Right ventricle myocardium inferior (tissue), 1 donor: ENCODE measurements around the gene FBN3. TPM values are rescaled to one million over a fixed set of nuclear protein-coding genes. Genes with fewer than 3 reads are reported as not detected.
"Not testable (repeated sequence)": the region's sequence is repeated elsewhere in the genome, so short reads cannot be mapped to it uniquely, and the experiment has no call there.

Experiments used
- ATAC-seq: fragments of 200-7000 bp; cut with Tn5 transposase; one replicate; pipeline ENCODE4 v1.9.1; 2020; ENCODE audit warnings: mild to moderate bottlenecking, moderate library complexity
- DNase-seq: peaks from one replicate; pipeline ENCODE4 v3.0.0; 2021; ENCODE audit errors: missing footprints
- intact Hi-C: fragments of 100-400 bp; cut with DNase I; formaldehyde crosslinking; loops from one replicate; pipeline ENCODE4 v1.11.0; 2022
- total RNA-seq: library from RNA; stranded (reverse); fragmentation: NEBNext Ultra II Directional; extraction: Animal tissue kit (Norgen Biotek cat#: 25700); gene quantifications from one replicate; pipeline ENCODE4 v1.2.1, GENCODE V29; 2021
- donor health status: DM: no; HTN: yes; CAD: no; lungs with severe emphysema.

FBN3 gene
- total RNA-seq, 1 donor from 2014 or later = not detected

GRCh38 chr19:8039231-8039630 is 110.2 kb downstream of the FBN3 start:
- ATAC-seq (no peak), DNase-seq (no peak)
- intact Hi-C loops = no loop called here

- DNase-seq = no peak
- intact Hi-C loops = no loop called here
- no peak for ATAC-seq
Observed at GRCh38 chr19:8038815-8039214, 110.6 kb downstream of the FBN3 start.

- no peak for DNase-seq
- no peak for ATAC-seq
- intact Hi-C loops = no loop called here
Observed at GRCh38 chr19:8036434-8037099, 112.8 kb downstream of the FBN3 start.

- DNase-seq (no peak), ATAC-seq (no peak)
- intact Hi-C loops = no loop called here
Observed at GRCh38 chr19:8034178-8034525, 115.2 kb downstream of the FBN3 start.

- ATAC-seq, DNase-seq, intact Hi-C loops: not testable (repeated sequence)
Observed at GRCh38 chr19:8033287-8034177, 115.9 kb downstream of the FBN3 start.

GRCh38 chr19:8030960-8031359 is 118.4 kb downstream of the FBN3 start:
- intact Hi-C loops = no loop called here
- no peak for DNase-seq
- no peak for ATAC-seq

- ATAC-seq (peak; percentile 28), DNase-seq (no peak)
- intact Hi-C loops = no loop called here
Observed at GRCh38 chr19:8028951-8029491, 120.4 kb downstream of the FBN3 start.

- DNase-seq (no peak), ATAC-seq (no peak)
- intact Hi-C loops = no loop called here
Observed at GRCh38 chr19:8025316-8025715, 124.1 kb downstream of the FBN3 start.

GRCh38 chr19:8024256-8024655 is 125.1 kb downstream of the FBN3 start:
- not testable (repeated sequence) for DNase-seq

GRCh38 chr19:8023371-8023770 is 126.0 kb downstream of the FBN3 start:
- ATAC-seq (no peak), DNase-seq (peak; percentile 11)

More at GRCh38 chr19:8024256-8024655, 125.1 kb downstream of the FBN3 start:
- ATAC-seq, intact Hi-C loops: not testable (repeated sequence)

GRCh38 chr19:8022275-8022674 is 127.1 kb downstream of the FBN3 start:
- DNase-seq (no peak), ATAC-seq (no peak)
- intact Hi-C loops = no loop called here

More at GRCh38 chr19:8023371-8023770, 126.0 kb downstream of the FBN3 start:
- intact Hi-C loops = no loop called here

- DNase-seq = no peak
- intact Hi-C loops = no loop called here
- ATAC-seq = no peak
Observed at GRCh38 chr19:8021374-8021773, 128.0 kb downstream of the FBN3 start.

- ATAC-seq (no peak), DNase-seq (no peak)
- intact Hi-C loops = no loop called here
Observed at GRCh38 chr19:8020681-8021080, 128.7 kb downstream of the FBN3 start.

GRCh38 chr19:8017808-8018207 is 131.6 kb downstream of the FBN3 start:
- DNase-seq (peak; percentile 74), ATAC-seq (no peak)
- intact Hi-C loops = no loop called here

Other genes with a start within 250 kb of the FBN3 start
- gene MAP2K7, start 245.7 kb downstream of the FBN3 start, total RNA-seq = 28.0 TPM
- gene TGFBR3L, start 234.8 kb downstream of the FBN3 start, total RNA-seq = 7.2 TPM
- gene SNAPC2, start 229.3 kb downstream of the FBN3 start, total RNA-seq = 10.3 TPM
- gene CTXN1, start 223.5 kb downstream of the FBN3 start, total RNA-seq = 0.19 TPM
- 111 TPM for gene TIMM44, start 205.9 kb downstream of the FBN3 start, total RNA-seq
- gene ELAVL1, start 144.0 kb downstream of the FBN3 start, total RNA-seq = 55.1 TPM
- gene CCL25, start 96.8 kb downstream of the FBN3 start, total RNA-seq = not detected
- 21.4 TPM for gene CERS4, start 59.8 kb upstream of the FBN3 start, total RNA-seq
- 32.9 TPM for gene CD320, start 158.8 kb upstream of the FBN3 start, total RNA-seq
- gene NDUFA7, start 171.8 kb upstream of the FBN3 start, total RNA-seq = 129 TPM
- gene RPS28, start 171.9 kb upstream of the FBN3 start, total RNA-seq = 1,212 TPM
- gene KANK3, start 193.7 kb upstream of the FBN3 start, total RNA-seq = 20.5 TPM
- 24.6 TPM for gene ANGPTL4, start 214.6 kb upstream of the FBN3 start, total RNA-seq
- 144 TPM for gene RAB11B, start 240.8 kb upstream of the FBN3 start, total RNA-seq